Gastrocnemius medialis (tissue), 4 donors: ENCODE data around the gene GMFB.

Source experiments
- CTCF ChIP-seq, 5 experiments: fragments of 450-650 bp in 3 of 5; fragments of 200-600 bp in 2 of 5; sonication (generic) in 2 of 5; IDR thresholded peaks in 4 of 5; conservative IDR thresholded peaks in 1 of 5; 1 replicate in 4 of 5; 2 replicates in 1 of 5; pipeline ENCODE4 v1.5.1; 2016 to 2019; ENCODE audit warnings: antibody characterized with exemption in 5 of 5, mild to moderate bottlenecking in 3 of 5, moderate library complexity in 3 of 5
- POLR2A ChIP-seq, 2 donors: fragments of 450-650 bp; IDR thresholded peaks; one replicate each; pipeline ENCODE4 v1.6.1; 2017; ENCODE audit warnings: antibody characterized with exemption in 2 of 2, mild to moderate bottlenecking in 2 of 2, moderate library complexity in 2 of 2

GRCh38 chr14:54512393-54512792, 23.6 kb upstream of the GMFB start:
- TF ChIP-seq POLR2A (IDR thresholded peaks at IDR 0.05) (no peak), CTCF (IDR thresholded peaks at IDR 0.05 in 4 of 5, conservative IDR thresholded peaks at IDR 0.05 in 1 of 5) (no peak)
